ENCODE measurements around the gene EXD3.

EXD3 gene

DNA sequence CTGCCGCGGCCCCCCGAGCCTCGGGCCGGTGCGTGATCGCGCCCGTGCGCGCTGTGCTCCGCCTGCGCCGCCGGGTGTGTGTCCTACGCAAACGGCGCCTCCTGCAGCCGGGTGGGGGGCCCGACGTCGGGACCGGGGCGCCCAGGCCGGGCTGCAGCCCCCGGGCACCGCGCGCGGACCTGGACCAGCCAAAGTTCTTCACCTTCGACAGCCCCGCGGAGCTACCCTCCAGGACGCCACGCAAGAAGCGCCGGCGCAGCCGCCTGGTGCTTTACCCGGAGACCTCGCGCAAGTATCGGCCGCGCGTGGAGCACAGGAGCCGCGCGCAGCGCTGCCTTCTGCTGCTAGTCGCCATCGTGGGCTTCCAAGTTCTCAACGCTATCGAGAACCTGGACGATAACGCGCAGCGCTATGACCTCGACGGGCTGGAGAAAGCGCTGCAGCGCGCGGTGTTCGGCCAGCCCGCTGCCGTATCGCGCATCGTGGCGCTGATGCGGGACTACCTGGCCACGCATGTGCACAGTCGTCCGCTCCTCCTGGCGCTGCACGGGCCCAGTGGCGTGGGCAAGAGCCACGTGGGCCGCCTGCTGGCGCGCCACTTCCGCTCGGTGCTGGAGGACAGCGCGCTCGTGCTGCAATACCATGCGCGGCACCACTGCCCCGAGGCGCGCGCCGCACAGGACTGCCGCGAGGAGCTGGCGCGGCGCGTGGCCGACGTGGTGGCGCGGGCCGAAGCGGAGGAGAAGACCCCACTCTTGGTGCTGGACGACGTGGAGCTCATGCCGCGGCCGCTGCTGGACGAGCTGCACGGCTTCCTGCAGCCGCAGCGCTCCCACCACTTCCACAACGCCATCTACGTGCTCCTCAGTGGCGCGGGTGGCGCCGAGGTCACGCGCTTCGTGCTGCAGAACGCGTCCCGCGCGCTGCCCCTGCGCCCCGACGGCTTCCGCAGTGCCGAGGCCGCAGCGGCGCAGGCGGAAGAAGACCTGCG, 143.9 kb downstream of the EXD3 start:
- no peak for DNase-seq

DNA sequence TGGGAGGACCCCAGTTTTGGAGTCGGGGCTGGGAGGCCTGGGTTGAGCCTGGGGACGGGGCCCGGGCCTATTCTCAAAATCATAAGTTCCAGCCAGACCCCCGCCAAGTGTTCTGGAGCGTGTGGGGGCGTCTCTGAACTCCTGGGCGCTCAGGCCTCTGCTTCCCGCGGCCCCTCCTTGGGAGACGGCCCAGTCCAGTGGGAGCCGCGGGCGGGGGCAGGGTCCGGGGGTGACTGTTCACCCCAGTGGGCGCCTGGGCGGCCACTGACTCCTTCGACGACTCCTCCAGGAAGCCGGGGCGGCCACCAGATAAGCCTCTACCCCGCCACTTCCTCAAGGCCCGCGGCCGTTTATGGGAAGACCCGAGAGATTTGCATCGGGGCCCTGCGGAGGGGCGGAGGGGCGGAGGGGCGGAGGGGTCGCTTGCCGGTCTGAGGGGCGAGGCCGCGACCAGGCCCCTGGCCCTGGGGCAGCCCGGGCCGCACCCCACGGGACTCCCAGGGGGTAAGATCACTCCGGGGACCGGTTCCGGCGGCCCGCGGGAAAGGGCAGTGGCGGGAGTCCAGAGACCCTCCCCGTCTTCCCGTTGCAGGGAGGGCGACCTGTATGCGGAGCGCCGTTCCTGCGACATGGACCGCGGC, 144.8 kb downstream of the EXD3 start:
- DNase-seq, result no peak

DNA sequence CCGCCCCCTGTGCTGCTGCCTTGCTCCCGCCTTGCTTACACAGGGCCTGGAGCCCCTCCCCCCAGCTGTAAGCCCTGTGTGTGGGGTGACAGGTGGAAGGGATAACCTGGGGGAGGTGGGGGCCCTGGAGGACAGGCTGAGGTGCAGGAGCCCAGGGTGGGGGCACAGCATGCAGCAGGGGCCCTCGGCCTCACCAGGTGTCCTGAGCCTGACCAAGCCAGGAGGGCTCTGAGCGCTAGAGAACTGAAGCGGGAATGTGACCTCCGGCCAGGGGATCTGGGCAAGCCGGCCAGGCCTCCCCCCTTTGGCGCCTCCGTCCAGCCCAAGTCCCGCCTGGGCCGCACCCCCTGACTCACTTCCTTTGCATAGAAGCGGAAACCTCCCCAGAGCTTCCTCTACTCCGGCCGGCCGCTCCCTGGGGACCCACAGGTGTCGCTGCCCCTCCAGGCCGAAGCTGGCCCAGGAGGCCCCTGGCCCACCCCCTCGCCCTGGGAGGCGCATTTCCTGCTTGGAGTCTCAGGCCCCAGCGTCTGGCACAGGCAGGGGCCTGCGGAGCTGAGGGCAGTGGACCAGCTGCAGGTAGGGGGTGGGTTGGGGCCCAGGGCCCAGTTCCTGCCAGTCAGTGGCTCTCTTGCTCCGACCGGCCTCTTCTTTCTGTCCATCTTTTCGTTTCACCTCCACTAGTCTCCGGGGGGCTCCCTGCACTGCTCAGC, 145.5 kb downstream of the EXD3 start, which contains the start of gene TOR4A:
Gene TOR4A (plus strand): TSS at position 398 of the 713 bp plus-strand sequence. CDS start 964 bp downstream, outside the sequence.
- DNase-seq, result no peak

DNA sequence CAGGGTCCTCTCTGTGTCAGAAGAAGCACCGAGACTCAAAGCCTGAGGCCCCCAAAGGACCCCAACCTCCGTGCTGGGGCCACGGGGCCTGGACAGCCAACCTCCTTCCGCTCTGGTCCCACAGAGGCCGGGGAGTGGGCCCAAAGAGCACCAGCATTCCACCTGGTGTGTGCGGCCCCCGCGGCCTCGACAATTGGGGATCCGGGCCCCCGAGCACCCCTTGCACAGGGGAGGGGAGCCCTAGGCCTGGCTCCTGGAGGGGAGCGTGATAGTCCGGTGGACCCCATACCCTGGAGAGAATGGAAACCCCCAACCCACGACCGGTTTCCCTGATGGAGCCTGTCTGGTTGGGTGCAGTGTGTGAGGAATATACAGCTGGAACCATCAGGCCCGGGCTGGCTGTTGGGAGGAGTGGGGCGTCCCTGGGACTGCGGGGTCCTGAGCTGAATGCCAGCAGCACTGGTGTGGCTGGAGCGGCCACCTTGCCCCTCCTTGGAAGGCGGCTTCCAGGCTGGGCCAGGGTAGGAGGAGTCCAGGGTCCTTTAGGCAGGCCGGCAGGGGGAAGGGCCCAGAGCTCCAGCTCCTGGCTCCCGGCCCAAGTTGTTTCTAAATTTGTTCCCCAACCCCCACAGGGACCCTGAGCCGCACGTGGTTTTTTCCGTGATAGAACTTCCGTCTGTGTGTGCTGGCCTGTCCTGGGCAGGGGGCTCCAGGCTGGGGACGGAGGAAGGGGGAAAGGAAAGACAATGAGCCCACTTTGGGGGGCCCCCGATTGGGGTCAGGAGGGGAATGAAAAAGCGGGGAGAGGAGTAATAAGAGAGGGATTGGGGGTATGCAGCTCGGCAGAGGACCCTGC, 146.3 kb downstream of the EXD3 start:
- DNase-seq, result no peak

DNA sequence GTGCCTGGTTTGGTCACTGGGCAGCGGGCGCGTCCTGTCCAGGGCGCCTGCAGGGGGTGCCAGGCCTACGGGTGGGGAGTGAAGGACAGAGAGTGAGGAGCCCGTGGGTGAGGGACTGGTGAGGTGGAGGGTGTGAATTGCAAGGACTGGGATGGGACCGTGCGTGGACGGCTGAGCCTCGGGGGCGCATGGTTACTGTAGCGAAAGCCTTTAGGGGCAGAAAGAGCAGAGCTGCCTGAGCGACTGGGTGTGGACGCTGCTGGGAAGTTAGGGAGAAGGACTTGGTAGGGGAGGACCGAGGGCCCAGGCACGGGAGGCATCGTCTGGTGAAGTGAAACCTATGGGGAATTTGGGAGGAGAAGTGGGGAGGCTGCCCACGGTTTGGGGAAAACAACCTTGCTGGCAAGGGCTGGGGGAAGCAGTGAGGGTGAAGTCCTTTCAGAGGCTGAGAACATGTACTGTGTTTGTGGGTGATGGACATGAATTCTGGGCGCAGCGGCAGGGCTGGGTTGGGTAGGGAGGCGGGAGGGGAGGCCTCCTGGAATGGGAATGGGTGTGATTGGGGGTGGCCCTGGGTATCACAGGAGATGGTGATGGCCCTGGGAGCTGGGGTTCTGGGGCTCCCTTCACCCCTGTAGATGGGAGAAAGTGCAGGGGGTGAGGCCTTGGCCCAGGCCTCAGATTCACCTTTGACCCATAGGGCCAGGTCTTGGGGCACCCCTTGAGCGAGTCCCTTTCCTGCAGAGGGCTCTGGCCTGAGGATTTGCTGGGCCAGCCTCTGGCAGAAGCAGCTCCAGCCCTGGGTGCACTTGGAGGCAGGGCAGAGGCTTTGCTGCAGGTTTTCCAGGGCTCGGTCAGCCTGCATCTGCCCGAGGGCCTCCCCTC, 147.1 kb downstream of the EXD3 start:
- DNase-seq, result no peak

DNA sequence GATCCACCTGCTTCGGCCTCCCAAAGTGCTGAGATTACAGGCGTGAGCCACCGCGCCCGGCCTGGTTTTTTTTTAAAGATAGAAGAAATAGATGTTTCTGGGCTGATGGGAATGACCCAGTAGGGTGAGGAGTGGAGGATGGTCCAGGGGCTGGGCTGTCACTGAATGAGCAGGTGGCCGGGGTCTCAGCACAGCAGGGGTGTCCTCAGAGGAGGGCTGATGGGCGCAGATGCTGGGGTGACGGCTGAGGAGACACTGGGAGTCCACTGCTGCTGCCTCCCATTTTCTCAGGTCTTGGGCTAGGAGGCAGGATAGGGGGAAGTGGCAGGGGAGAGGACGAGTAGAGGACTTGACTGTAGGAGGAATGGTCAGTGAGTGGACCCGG, 147.8 kb downstream of the EXD3 start:
- DNase-seq, result no peak

DNA sequence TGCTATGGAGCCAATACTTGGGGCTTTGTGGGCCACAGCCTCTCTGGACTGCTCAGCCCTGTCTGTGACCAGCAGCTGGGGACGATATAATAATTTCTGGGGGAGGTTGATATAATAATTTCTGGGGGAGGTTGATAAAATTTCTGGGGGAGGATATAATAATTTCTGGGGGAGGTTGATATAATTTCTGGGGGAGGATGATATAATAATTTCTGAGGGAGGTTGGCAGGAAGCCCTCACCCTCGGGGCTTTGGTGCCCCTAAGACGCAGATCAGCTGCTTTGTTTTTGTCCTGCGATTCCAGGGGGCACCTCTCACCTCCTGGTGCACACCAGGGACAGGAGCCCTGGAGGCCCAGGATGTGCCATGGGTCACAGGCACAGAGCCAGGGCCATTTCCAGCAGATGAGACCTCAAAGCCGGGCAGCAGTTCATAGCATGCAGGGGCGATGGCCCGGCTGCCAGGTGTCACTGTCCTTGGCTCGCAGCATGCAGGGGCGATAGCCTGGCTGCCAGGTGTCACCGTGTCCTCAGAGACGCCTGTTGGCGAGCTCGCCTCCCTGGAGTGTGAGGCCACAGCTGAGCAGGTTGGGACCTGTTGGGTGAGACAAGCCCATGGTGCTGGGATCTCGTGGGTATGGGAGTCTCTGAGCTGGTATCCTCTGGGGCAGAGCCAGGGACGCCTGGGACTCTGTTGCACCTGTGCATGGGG, 149.2 kb downstream of the EXD3 start:
- no peak for DNase-seq

DNA sequence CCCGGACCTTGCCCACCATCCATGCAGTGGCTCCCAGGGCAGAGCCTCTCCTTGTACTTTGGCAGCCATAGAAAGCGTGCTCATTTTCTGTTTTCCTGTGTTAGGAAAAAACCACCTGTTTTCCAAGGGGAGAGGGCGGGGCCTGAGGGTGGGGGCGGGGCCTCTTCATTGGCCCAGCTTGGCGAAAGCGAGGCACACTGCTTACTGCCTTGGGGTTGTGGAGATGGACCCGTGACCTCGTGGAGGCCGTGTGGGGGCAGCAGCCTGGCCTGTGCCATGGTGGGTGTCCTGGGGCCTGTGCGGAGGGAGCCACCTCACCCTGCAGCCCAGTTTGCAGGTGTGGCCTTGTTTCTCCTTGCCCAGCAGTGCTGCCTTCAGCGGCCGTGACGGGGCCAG, 149.9 kb downstream of the EXD3 start:
- DNase-seq, result no peak

DNA sequence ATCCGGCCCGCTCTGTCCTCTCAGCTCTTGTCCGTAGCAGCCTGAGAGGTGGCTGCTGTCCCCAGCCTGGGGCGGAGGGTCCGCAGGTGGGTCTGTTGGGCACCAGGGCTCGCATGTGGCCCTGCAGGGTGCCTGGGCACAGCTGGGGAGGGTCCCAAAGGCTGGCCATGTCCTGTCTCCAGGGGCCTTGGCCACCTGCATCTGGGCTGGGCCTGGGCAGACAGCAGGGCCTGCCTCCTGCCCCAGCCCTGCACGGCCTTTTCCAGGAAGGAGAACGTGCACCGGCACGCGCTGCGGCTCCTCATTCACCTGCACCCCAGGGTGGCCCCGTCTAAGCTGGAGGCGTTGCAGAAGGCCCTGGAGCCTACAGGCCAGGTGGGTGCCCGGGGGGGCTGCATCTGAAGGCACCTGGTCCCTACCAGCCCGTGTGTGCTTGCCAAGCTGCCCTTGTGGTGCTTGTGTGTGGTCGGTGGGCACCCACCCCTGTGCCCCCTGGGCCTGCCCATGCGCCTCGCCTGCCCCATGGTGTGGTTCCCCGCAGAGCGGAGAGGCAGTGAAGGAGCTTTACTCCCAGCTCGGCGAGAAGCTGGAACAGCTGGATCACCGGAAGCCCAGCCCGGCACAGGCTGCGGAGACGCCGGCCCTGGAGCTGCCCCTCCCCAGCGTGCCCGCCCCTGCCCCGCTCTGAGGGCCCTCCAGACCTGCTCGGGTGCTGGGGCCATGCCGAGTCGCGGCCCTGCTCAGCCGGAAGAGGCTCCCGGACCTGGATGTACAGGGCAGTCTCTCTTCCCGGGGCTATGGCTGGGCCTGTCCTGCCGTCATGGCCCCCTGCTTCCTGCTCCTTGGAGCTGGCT, 150.5 kb downstream of the EXD3 start:
- DNase-seq, result no peak

DNA sequence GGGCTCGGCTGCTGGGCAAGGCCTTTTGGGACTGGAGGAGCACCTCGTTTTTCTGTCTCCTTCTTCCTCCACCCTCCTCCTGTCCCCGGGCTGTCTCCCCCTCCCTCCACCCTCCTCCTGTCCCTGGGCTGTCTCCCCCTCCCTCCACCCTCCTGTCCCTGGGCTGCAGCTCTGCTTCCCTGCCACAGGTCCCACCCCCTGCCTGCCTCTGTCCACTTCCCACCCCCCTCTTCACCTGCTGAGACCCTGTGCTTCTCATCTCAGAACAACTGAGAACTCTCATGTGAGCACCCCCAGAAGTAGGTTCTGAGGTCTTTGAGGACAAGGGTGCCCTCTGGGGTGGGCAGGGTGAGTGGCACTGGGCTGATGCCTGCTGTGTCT, 151.3 kb downstream of the EXD3 start:
- no peak for DNase-seq

DNA sequence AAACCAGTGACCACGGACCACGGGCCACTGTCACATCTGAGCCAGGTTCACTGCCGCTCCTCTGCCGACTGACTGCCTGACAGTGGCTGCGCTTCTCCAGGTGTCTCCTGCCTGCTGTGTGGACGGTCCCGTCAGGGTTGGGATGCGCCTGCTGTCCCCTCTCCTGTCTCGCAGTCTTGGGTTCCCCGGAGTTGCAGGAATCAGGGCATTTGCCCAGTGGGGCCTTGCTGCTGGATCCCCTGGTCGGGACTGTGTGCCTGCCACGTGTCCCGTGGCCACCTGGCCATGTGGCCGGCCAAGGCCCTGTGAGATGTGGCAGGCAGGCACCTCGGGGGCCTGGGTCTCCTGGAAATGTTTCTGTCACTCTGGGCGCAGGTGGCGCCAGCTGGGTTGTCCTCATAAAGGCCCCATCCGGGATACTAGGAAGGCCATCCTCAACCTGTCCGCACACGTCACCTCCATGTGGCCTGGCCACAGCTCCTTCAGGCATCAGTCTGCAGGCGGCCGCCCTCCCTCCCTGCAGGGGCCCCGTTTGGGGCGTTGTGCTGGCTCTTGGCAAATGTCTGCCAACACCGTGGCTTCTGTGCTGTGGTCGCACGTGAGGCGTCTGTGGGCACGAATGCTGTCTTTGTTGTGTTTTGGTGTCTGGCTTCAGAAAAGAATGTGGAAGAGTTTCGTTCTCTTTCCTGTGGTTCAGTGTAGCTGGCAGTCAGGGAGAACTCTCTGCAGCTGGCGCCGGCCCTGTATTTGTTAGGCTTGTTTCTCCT, 151.8 kb downstream of the EXD3 start:
- no peak for DNase-seq

DNA sequence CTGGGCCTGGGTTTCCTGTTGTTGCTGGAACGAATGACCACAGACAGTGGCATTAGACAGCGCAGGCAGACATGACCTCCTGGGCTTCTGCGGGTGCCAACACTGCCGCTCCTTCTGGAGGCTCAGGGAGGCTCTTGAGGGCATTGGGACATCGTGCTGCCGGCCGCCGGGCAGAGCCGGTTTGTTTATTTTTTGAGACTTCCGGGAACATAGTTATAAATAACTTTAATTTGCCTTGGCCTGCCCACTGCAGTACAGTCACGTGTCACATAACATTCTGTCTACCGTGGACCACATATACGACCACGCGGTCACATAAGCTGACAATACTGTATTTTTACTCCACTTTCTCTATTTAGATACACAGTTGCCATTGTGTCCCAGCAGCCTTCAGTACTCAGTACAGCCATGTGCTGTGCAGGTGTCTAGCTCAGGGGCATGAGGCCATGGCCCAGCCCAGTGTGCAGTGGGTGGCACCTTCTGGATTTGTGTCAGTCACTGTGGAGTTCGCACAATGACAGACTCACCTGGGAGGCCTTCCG, 153.7 kb downstream of the EXD3 start:
- no peak for DNase-seq

DNA sequence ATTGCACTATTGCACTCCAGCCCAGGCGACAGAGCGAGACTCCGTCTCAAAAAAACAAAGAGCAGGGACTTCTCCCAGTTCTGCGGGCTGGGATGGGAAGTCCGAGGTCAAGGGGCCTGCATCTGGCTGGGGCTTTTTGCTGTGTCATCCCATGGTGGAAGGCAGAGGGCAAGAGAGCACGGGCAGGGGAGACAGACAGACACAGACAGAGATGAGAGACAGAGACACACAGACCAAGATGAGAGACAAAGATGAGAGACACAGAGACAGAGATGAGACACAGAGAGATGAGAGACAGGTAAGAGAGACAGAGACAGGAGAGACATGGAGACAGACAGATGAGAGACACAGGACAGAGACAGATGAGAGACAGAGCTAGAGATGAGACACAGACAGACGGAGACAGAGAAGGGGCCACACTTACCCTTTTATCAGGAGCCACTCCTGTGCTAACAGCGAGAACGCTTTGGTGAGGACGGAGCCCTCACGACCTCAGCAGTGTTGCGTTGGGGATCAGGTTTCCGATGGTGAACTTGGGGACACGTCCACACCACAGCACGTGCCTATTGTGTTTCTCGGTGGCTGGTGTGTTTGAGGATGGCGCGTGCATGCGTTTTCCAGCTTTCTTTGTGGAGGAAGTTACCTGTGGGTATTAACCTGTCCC, 154.3 kb downstream of the EXD3 start:
- DNase-seq, result no peak

DNA sequence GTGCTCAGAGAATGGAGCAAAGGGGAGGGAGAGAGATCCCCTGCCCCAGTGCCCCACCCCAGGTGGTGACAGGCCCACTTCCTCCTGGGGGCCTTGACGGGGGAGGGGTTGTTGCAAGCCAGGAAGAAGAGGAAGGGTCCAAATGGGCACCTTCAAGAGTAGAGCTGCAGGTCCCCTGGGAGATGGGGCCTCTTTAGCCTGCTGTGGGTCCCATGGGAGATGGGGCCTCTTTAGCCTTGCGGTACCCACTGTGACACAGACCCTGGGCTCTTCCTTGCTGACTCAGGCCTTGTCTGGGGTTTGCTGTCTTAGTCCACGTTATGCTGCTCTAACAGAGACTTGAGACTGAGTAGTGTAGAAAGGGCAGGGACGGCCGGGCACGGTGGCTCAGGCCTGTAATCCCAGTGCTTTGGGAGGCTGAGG, 155.0 kb downstream of the EXD3 start:
- no peak for DNase-seq

DNA sequence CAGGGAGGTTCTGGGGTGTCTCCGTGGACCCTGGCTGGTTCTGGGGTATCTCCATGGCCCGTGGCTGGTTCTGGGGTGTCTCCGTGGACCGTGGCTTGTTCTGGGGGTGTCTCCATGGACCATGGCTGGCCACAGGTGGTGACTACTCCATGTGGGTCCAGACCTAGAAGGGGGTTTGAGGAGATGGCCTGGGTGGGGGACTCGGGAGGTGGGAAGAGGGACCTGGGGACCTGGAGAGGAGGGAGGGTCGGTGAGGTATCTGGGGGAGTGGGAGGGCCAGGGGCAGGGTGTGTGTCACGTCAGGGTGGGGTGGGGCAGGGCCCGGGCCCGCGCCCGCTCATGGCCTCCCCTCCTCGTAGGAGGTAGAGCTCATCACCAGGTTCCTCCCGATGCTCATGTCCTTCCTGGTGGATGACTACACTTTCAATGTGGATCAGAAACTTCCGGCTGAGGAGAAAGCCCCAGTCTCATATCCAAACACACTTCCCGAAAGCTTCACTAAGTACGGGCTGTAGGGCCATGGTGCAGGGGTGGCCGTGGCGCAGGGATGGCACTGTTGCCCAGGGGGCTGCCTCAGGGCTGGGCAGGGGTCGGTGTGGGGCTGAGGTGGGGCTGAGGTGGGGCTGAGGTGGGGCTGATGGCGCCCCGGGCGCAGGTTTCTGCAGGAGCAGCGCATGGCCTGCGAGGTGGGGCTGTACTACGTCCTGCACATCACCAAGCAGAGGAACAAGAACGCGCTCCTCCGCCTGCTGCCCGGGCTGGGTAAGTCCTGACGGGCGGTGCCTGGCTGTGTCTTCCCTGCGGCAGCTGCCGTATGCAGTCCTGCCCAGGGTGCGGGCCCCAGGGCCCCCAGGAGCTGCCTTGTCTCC, 156.1 kb downstream of the EXD3 start:
- DNase-seq, result no peak

DNA sequence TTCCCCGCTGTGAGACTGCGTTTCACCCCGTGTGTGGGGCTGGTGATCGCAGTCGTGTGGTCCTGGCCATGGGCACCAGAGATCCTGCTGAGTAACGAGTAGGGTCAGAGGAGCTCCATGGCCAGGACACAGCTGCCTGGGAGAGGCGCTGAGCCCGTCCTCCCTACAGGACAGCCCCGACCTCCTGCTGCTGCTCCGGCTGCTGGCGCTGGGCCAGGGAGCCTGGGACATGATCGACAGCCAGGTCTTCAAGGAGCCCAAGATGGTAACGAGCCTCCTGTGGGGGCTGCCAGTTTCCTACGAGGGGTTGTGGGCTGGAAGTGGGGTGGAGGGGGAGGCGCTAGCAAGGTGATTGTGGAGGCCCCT, 156.8 kb downstream of the EXD3 start:
- DNase-seq, result no peak

DNA sequence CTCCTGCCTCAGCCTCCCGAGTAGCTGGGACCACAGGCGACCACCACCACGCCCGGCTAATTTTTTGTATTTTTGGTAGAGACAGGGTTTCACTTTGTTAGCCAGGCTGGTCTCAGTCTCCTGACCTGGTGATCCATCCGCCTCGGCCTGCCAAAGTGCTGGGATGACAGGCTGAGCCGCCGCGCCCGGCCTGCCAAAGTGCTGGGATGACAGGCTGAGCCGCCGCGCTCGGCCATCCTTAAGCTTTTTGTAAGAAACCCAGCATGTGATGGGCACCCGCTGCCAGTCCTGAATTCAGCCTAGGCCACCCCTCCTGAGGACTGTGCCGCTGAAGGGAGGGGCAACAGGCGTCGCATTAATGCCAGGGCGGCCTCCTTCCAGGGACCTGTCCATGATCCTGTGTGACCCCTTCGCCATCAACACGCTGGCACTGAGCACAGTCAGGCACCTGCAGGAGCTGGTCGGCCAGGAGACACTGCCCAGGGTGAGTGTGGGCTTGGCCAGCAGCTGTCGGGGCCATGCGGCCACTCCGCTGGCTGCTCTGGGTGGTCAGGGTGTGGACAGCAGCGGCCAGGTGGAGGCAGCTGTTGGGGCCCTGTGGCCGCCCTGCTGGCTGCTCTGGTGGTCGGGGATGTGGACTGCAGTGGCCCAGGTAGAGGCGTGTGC, 157.3 kb downstream of the EXD3 start:
- DNase-seq, result no peak
